GM18519 (cell line): ENCODE measurements around the gene TBL1X.

ENCODE experiments used
- ATAC-seq: cut with Tn5 transposase; IDR thresholded peaks from one replicate; pipeline ENCODE4 v1.9.1; 2021; ENCODE audit warnings: mild to moderate bottlenecking, moderate library complexity; ENCODE audit not compliant: unreplicated experiment, low FRiP score

Gene TBL1X

DNA sequence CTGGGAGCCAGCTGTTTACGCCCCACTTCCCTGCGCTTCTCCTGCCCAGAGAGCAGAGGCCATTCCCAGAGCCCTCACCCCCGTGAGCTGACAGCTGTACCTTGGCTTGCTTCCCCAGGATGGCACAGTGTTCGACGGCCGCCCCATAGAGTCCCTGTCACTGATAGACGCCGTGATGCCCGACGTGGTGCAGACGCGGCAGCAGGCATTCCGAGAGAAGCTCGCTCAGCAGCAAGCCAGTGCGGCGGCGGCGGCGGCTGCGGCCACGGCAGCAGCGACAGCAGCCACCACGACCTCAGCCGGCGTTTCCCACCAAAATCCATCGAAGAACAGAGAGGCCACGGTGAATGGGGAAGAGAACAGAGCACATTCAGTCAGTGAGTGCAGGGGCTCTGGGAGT is 223.0 kb downstream of the TBL1X start:
- ATAC-seq, result no peak

- ATAC-seq, result no peak
These were observed 224.0 kb downstream of the TBL1X start for GRCh38 chrX:9688833-9689232.

GRCh38 chrX:9690046-9690445 is 225.2 kb downstream of the TBL1X start:
- no peak for ATAC-seq

- no peak for ATAC-seq
These were observed 228.6 kb downstream of the TBL1X start for GRCh38 chrX:9693307-9694001.

DNA sequence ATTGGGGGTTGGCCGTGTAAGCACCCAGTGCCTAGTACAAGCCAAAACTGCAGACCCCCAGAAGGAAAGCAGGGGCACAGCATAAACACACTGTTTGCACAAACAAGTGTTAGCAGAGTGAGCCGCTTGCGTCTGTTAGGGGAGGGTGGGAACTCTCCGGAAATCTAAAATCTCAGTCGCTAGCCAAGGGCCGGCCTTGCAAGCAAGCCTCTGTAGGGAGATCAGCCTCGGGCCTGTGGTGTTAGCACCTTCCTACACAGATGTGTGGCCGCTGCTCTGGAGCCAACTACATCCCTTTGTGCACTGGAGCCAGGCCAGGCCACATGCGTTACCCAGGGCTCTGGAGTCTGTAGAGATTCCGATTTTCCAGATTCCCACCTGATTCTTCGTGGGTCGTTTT is 233.7 kb downstream of the TBL1X start:
- ATAC-seq, result no peak

DNA sequence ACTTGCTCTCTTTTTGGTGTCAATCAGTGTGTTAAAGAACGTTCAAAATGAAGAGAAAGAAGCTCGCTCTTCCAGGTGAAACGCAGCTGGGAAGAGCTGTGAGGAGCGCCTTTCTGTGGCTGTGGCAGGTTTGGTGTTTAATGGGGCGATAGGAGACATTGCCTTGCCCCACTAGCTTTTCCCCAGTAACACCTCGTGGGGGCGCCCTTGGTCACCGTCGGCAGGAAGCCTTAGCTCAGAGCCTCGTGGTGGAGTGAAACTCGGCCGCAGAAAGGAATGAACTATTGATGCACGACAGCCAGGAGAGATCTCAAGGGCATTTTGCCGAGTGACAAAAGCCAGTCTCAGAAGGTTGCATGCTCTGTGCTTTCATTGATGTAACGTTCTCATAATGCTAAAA is 235.7 kb downstream of the TBL1X start:
- no peak for ATAC-seq

DNA sequence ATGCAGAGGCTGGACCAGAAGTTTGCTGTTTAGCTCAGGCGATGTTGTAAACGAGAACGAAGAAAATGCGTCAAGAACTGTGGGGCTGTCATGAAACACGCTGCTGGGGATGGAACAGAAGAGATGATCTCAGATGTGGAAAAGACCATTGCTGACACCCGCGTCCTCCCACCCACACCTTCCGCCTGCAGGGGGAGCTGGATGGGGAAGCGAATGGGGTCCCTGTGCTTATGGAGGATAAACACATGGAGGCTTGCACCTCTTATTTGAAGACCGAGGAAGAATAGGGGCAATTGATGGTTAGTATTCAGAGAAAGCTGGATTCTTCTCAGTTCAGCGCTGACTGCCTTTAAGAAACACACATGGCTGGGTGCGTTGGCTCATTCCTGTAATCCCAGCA is 236.9 kb downstream of the TBL1X start:
- ATAC-seq, result no peak

- ATAC-seq, result no peak
These were observed 238.5 kb downstream of the TBL1X start for GRCh38 chrX:9703406-9703805.

GRCh38 chrX:9704876-9705465 is 240.1 kb downstream of the TBL1X start:
- ATAC-seq, result no peak

DNA sequence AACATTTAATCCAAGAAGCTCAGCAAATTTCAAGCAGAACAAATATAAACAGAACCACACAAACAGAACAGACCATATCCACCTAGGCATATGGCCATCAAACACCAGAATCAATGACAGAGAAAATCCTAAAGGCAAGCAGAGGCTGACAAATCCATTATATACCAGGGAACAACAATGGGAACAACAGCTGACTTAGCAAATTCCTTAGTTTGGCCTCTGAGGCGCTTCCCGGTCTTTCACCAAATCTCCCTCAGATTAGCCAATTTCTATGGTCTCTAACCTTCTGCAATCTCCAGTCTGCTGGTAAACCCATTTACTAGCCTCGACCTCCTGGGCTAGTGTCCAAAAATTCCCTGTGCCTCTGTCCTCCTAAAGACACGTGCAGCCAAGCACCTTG is 241.6 kb downstream of the TBL1X start:
- no peak for ATAC-seq

GRCh38 chrX:9707306-9708033 is 242.6 kb downstream of the TBL1X start:
- no peak for ATAC-seq

DNA sequence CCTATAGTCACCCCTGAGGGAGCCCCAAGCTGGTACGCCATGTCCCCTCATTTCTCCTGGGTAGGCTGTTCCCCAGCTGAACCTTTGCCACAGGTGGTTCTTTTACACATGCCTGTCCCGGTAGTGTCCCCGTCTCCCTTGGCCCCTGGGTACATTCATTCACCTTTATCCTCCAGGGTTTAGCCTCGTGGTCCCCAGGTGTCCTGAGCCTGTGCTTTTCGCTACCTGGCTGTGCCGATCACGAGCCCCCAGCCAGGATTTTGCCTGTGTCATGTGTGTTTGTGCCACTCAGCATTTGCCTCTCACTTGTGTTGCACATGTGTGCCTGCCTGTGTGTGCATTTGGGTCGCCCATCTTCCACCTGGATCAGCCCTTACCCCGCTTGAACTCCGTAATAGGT is 243.2 kb downstream of the TBL1X start:
- ATAC-seq, result no peak

DNA sequence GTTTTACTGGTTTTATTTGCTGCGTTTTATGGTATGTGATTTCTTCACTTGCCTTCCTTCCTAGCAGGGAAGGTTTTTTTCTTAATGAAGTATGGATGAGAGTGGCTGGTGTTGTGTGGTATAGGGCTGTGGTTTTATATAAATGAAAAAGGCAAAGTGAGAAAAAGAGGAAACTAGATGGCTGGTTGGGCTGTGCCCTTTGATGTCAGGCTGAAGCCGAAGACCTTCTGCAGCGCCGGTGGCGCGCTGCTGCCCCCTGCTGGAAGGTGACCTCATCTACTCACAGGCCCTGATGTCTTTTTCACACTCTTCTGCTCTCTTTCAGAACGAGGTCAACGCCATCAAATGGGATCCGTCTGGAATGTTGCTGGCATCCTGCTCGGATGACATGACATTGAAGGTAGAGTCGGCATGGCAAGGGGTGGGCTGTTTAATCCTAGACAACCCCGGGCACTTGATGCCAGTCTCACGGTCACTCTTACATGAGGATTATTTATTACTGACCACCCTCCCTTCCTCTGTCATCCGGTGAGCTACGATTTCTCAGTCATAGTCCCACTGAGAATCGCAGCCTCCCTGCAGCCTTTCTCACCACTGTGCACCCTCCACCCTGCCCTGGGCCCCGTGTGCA is 244.2 kb downstream of the TBL1X start:
- peak; percentile 67 for ATAC-seq

- no peak for ATAC-seq
These were observed 245.5 kb downstream of the TBL1X start for GRCh38 chrX:9710332-9710731.

DNA sequence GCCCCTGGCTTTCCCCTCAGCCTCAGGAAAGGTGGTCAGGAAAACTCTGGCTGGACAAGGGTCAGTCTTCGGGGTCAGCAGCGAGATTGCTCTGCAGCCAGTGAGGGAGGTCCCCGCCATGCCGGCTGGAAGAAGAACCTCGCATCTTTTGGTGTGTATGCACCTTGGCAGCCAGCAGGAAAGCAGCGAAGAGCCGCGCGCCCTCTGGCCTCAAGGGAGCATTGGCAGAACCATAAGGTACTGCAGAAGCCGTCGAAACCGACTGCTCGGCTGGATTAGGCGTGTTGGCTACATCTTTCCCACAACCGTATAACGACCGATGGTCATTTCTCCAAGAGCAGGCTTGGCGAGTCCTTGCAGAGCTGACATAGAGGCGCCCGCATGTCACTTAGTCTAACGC is 252.5 kb downstream of the TBL1X start:
- no peak for ATAC-seq

DNA sequence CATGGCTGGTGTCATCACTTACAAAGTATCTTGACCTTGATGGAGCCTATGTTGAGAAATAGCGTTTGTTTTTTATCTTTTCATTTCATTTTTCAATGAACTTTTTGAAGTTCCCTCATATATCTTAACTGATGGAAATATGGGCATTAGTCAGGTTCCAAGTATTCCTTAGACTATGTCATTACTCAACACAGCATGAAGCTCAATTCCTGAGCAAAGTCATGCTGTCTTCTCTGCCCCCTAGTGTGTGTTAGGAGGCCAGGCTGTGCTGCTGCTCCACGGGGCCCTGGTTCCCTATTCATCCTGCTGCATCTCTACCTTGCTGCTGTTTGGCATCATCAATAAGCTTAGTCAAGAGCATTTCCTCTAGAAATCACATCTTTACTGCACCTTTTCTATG is 259.9 kb downstream of the TBL1X start:
- ATAC-seq, result no peak

- no peak for ATAC-seq
These were observed 263.4 kb downstream of the TBL1X start for GRCh38 chrX:9728261-9728660.

- ATAC-seq, result no peak
These were observed 264.5 kb downstream of the TBL1X start for GRCh38 chrX:9729171-9729885.

DNA sequence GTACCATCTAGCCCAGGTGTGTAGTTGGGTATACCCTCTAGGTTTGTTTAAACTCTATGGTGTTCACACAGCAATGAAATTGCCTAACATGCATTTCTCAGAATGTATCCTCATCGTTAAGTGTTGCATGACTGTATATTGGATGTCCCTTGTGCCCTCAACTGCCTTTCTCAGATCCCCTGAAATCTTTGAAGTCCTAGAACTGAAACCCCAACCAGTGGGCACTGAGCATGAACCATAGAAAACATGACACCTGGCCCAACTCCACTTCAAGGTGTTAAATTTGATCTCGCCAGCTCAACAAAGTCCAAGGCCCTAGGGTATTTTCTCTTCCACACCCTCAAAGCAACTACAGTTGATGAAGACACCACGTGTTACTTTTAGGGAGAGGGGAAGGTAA is 265.2 kb downstream of the TBL1X start:
- no peak for ATAC-seq

DNA sequence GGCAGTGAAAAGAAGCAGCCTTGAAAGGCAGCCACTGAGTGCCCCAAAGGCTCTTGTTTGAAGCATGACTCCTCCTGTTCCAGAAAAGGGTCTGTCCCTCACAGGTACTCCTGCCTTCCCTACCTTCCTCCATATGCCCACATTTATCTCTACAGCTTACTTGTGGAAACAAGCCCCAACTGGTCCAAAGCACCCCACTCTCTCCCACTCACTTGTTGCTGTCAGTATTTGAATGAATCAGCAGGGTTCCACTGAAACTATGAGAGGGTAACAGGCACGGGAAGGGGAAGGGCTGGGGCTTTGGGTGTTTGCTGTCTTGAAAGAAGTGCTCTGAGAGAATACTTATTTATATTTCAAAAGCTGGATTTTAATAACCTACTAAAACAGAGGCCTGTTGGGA is 265.9 kb downstream of the TBL1X start:
- ATAC-seq, result no peak

DNA sequence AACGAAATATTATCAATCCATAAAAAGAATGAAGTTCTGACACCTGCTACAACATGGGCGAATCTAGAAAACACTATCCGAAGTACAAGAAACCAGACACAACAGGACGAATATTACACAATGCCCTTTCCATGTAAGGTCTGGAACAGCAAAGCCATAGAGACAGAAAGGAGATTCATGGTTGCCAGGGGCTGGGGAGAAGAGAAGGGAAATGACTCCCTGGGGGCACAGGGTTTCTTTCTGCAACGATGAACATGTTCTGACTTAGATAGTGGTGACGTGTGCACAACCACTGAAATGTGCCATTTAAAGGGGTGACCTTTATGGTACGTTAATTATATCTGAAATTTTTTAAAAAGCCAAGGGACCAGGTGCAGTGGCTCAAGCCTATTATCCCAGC is 272.5 kb downstream of the TBL1X start:
- ATAC-seq, result no peak
